ENCODE data around the gene SCN5A.

DNA sequence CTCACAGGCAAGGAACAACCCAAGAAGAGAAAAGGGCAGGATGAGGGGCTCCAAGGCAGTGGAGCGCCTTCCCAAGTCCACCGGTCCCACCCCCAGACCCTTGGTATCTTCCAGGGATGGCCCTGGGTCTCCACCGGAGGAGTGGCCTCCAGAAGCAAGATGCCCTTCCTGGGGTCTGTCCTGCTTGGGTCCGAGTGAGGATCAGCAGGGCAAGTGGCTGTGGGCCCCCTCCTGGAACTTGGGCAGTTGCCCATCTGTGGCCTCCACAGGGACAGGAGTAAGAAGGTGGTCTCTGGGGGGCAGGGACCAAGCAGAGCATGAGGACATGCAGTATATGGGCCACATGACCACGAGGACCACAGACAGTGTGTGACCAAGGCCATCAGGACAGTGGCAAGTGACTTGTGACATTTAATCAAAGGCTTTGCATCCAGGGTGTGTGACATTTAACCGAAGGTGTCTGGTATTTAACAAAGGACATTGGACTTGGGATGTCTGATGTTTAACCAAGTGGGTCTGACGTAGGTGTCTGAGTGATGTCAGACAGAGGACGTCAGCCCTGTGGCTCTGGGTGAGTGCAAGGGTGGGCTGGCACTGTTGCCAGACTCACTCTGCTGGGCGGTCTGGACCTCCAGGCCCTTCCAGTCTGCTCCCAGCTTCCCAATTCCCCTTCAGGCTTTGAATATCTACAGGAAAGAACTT is 34.7 kb downstream of the SCN5A start:
- TF ChIP-seq POLR2A (IDR thresholded peaks at IDR 0.05): no peak
- TF ChIP-seq, protein P1, sequence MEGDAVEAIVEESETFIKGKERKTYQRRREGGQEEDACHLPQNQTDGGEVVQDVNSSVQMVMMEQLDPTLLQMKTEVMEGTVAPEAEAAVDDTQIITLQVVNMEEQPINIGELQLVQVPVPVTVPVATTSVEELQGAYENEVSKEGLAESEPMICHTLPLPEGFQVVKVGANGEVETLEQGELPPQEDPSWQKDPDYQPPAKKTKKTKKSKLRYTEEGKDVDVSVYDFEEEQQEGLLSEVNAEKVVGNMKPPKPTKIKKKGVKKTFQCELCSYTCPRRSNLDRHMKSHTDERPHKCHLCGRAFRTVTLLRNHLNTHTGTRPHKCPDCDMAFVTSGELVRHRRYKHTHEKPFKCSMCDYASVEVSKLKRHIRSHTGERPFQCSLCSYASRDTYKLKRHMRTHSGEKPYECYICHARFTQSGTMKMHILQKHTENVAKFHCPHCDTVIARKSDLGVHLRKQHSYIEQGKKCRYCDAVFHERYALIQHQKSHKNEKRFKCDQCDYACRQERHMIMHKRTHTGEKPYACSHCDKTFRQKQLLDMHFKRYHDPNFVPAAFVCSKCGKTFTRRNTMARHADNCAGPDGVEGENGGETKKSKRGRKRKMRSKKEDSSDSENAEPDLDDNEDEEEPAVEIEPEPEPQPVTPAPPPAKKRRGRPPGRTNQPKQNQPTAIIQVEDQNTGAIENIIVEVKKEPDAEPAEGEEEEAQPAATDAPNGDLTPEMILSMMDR (IDR thresholded peaks at IDR 0.05): no peak
